HG03097 (cell line): ENCODE measurements around the gene RFX3.

Experiments used
- ATAC-seq: cut with Tn5 transposase; IDR thresholded peaks from one replicate; pipeline ENCODE4 v1.9.1; 2021; ENCODE audit not compliant: unreplicated experiment, low FRiP score

The RFX3 gene

DNA sequence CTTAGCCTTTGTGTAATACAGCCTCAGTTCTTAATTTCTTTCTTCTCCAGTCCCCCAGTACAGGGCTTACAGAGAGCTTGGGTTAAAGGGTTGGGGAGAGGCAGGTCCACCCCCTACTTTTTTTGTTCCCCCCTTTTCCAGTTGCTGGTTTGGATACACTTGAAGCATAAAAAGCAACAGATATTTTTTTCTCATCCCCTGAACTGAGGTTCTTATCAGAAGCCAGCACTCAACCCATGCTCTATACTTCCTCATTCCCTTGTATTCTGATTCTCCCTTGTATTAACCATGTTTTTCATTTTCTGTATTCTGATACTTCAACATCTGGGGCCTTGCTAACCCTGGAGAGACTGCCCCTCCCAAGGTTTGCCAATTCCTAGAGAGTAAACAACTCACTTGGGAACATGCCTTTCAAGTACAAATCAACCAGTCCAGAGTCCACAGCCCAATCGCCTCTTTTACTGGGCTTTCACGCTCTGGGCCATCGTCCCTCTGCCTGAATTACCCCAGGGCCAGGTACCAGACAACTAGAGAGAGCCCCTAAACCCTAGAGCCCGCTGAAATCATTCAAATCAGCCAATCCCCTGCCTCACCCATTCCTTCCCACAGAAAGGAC is 348.5 kb downstream of the RFX3 start:
- ATAC-seq, result no peak

GRCh38 chr9:3173374-3173773 is 352.4 kb downstream of the RFX3 start:
- ATAC-seq, result no peak

GRCh38 chr9:3170819-3171218 is 355.0 kb downstream of the RFX3 start:
- no peak for ATAC-seq
